Hindlimb muscle (tissue), 1 donor: ENCODE measurements around the gene CCDC9. TPM values are rescaled to one million over a fixed set of nuclear protein-coding genes. Genes with fewer than 3 reads are reported as not detected.

Experiments
- DNase-seq: peaks from one replicate; pipeline ENCODE4 v3.0.0-alpha.2; 2013
- polyA plus RNA-seq: library from polyadenylated mRNA; unstranded; fragments of 120-200 nt; gene quantifications from one replicate; pipeline ENCODE4 v1.2.1, GENCODE V29; 2013; ENCODE audit not compliant: insufficient read length

The CCDC9 gene
- polyA plus RNA-seq: 26.4 TPM

DNA sequence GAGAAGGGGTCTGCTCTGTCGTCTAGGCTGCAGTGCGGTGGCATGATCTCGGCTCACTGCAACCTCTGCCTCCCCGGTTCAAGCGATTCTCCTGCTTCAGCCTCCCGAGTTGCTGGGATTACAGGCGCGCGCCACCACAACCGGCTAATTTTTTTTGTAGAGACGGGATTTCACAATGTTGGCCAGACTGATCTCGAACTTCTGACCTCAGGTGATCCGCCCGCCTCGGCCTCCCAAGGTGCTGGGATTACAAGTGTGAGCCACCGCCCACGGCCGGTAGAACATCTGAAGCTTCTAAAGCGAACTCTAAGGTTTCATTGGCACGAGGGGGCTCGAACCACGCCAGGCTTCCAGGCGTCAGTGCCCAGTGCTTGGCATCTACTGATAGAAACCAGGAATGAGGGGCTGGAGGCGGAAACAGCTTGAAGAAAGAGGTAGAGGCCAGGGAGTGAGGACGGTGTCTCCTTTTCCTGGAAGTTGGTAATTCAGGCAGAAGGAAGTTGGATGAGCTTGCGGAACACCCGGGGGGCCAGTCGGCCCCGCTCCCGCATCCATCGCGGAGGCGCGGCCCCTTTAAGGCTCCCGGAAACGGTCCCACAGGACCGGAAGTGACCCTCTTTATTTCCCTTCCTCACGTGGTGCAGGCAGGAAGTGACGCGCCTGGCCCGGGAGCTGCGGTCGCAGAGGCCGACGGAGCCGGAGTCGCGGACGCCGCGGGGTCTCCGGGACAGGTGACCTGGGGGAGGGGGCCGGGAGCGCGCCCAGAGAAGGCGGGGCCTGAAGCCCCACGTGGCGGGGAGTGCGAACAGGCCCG is at the start of gene CCDC9:
CCDC9 (plus strand) TSS at position 647 of the 814 bp plus-strand sequence. CDS start 1,876 bp downstream, outside the sequence.
- peak; percentile 96 for DNase-seq

- DNase-seq: no peak
Measured at GRCh38 chr19:47209319-47210179, 46.8 kb upstream of the CCDC9 start.

- no peak for DNase-seq
Measured at GRCh38 chr19:47210180-47210490, 46.2 kb upstream of the CCDC9 start.

DNA sequence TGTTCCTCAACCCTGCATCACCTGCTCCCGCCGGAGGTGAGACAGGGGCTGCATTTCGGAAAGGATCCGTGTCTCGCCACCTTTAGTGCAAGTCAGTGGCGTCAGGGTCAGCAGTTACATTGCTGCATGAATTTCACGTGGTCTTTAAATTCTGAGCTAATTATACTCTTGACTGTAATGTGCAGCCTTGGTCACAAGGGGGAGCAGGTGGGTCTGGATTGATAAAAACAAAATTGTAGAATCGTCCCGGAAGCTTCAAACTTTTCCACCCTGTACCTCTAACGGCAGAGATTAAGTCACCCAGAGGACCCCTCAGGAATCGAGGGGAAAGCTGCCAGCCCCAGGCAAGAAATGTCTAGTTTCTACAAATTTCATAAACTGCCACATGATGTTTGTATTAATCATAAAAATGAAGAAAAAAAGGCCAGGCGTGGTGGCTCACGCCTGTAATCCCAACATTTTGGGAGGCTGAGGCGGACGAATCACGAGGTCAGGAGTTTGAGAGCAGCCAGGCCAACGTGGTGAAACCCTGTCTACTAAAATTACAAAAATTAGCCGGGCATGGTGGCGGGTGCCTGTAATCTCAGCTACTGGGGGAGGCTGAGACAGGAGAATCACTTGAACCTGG is 45.5 kb upstream of the CCDC9 start:
- DNase-seq: peak; percentile 83

- no peak for DNase-seq
Measured at GRCh38 chr19:47215581-47215980, 40.7 kb upstream of the CCDC9 start.

DNA sequence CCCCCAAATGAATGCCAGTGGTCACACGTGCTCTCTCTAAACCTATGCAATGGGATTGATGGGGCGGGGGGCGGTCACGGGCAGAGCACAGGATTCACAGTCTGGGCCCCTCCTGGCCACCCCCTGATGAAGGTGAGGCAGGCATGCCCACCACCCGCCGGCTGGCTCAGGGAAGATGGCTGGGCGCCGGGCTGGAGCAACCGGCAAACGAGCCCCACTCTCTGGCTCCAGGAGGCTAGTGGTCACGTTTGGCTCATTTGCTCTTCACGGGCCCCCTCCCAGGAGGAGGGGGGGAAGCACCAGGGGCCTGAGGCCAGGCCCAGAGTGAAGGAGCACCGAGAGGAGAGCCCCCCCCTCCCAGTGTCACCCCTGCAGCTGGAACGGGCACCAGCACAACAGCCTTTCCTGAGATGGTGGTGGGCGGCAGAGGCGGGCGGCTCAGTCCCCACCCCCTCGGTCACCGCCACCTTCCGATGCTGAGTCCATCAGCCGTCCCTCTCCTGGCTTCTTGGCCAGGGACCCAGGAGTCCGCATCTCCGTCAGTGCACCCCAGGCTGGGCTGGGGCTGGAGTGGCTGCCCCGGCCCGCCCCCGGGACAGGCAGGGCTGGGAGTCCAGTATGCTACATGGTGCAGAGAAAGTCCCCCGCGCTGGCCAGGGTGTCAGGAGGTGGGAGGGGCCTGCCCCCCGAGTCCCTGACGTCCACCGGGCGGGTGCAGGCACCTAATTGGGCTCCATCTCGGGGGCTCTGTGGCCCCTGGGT is 35.1 kb upstream of the CCDC9 start:
- DNase-seq: no peak

DNA sequence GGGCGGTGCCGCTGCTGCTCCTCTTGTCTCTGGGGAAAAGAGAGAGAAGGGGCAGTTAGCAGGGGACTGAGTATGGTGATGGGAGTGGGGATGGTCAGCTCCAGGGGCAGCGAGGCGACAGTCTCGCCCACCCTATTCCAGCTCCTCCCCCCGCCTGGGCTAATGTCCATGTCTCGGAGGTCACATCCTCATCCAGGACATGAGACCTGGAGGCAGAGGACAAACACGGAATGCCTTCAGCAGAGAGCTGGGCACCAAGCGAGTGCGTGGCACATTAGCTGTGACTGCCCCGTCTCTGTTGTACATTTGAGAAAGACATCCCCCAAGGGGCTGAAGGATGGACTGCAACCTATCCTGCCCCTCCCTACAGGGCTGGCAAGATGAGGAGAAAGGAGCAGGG is 34.4 kb upstream of the CCDC9 start:
- DNase-seq: no peak

DNA sequence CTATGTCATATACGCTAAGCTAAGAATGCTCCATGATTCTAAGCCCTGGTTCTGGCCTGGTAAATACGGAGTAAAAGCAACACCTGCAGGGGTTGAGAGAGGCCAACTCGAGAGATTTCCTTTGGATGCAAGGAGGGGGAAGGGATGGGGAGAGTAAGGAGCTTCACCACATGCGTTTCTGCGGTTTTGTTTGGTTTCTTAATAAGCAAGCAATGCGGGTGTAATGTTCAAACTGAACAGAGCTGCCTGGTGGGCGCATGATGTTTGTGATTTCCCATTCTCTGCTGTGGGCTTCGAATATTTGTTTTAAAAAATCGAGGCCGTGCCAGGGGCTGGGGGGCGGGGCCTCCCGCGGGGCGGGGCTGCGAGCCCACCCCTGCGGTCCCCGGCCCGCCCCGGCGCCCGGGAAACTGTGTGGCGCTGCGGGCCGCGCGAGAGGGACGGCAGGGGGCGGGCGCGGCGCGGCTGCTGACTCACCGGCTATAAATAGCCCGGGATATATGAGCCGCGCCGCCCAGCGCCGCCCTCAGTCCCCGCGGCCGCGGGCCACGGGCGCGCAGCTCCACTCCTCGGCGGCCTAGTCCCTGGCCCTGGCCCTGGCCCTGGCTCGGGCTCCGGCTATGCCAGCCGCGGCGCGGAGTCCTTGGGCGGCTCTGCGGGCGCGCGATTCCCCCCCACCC is 30.4 kb upstream of the CCDC9 start:
- DNase-seq: peak; percentile 95

DNA sequence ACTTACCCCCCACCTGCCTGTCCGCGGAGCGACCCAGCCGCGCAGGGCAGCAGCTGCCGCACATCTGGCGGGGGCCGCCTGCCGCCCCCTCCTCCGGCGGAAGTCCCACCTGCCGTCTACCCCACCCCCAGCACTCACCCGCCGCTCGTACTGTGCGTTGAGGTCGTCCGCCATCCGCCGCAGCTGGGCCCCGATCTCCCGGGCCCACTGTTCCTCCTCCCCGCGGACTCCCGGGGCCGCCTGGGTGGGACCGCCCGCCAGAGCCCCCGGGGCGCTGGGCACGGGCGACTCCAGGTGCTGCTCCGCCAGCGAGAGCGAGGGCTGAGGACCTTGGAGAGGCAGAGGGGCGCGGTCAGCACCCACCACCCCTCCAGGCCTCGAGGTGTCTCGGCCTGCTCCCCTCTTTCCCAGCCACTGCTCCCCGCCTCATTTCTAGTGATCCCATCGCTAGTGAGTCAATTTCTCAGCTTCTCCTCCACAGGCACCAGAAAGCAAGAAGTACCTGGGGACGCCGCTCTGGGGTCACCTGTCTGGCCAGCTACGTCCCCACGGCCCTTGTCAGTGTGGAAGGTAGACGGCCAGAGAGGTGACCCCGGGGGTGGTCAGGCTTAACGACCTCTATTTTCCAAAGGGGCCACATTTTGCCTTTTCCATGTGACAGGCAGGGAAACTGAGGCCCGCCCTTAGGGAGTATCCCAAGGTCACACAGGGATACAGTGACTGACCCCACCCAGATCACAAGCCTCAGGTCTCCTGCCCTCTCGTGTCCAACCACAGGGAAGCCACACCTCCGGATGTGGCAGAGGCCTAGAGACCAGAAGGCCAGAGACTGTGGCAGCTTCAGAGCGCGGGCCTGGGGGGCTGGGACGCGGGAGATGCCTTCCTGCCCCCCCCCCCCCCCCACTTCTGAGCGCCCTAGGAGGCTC is 29.6 kb upstream of the CCDC9 start:
- DNase-seq: peak; percentile 62

DNA sequence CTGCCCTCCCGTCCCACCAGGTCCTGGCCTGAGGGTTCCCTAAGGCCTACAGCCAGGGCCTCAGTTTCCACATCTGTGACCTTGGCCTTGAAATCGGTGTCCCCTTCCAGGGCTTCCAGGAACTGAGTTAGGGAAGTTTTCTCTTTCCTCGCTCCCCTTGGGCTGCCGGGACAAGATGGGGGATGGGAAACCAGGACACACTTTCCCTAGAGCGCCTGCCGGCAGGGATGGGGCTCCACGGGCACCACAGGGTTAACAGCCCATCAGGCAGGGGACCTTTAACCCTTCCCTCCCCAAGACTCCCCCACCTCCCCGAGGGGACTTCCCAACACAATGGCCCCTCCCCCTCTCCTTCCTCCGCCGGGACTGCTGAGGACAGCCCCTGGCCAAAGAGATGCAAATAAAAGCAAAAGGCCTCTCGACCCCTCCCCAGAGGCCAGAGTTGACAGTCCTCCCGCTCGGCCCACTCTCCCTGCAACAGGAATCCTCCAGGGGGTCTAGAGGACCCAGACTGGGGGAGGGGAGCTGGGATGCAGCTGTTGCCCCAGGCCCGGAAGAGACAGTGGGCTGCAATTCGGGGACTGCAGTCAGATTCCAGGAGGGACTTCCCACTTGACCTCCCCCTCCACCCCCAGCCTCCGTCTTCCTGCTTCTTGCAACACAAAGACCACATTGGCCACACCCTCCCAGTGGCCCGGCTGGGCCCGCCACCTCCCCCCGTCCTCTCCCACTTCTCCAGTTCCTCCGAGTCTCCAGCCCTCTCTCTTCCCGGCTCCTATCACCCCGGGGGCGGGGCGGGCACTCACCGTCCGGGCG is 28.8 kb upstream of the CCDC9 start:
- peak; percentile 76 for DNase-seq

GRCh38 chr19:47228168-47228936 is 28.0 kb upstream of the CCDC9 start:
- peak; percentile 27 for DNase-seq

- no peak for DNase-seq
Measured at GRCh38 chr19:47228937-47229675, 27.2 kb upstream of the CCDC9 start.

DNA sequence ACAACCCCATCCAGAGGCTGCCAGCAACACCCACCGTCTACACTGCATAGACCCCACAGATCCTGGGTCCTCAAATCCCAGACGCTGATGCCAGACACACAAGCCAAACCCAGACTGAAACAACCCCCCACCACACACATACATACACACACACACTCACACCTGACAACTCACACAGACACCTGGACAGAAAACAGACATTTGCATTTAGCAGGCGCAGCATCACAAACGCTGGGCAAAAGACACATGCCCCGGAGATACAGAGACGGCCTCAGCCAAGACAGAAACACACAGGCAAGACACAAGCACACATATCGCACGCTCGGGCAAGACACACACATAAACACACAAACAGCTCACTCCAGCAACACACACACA is 26.7 kb upstream of the CCDC9 start:
- peak; percentile 30 for DNase-seq

DNA sequence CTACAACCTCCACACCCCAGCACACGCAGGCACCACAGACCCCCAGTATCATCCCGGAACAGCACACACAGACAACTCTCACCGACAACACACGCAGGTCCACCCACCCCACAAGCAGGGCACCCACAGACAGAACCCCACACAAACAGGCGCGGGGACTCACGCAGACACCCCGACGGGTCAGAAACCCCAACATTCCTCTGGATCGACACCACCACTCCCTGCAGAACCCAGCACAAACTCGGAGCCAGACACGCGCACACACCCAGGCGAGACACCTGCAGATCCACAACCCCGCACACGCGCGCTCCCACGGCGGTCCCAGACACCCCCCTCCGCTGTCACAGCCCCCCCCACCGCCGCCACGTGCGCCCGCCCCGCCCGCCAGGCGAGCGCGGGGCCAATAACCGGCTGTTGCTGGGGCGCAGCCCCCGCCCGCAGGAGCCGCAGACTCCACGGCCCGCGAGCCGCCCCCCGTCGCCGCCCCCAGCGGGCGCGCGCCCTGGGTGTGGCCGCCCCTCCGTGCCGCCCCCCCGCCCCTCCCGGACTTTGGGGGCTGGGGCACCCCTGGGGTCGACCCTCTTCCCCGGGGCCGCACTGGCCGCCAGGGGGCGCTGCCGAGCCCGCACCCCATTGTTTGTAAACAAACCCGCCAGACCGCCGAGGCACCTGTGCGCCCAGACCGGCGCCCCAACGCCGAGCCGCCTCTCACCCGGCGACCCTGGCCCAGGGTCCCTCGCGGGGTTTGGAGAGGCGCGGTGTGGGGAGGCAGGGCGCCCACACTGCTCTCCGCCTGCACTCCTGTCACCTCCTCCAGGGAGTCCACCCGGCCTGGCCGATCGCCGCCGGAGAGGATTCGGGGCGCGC is 26.0 kb upstream of the CCDC9 start:
- DNase-seq: peak; percentile 33

GRCh38 chr19:47230921-47231214 is 25.5 kb upstream of the CCDC9 start, which contains the start of gene BBC3:
Gene BBC3 (minus strand): TSS chr19:47231199. CDS start chr19:47228431, 2,768 bp downstream.
- DNase-seq: no peak

DNA sequence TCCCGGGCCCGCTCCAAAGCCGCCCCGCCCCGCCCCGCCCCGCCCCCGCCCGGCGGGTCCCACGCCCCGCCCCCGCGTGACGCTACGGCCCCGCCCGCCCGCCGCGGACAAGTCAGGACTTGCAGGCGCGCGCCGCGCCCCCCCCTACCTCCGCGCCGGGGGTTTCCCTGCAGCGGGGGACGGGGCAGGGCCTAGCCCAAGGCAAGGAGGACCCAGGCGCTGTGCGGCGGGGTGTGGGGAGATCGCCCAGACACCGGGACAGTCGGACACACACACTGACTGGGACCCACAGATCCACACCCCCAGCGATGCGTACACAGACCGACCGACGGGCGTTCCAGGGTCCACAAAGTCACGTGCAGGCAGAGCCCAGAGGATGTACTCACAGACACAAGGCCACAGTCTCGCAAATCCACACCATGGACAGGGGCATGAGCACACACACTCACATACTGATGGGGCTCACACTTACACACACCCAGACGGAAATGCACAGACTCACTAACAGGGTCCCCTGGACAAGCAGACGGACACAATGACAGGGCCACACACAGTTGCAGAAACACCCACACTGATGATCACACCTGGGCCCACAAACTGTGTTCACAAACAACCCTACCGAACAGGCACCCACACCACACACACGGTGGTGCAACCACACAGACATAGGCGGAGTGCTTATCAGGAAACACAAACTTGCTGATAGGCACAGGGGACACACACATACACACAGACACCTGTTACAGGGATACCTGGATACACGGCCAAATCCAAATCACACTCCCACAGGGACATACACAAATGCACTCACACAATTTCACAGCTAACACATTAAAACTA is 24.9 kb upstream of the CCDC9 start:
- DNase-seq: peak; percentile 84
